ENCODE measurements around the gene TMEM128.

DNA sequence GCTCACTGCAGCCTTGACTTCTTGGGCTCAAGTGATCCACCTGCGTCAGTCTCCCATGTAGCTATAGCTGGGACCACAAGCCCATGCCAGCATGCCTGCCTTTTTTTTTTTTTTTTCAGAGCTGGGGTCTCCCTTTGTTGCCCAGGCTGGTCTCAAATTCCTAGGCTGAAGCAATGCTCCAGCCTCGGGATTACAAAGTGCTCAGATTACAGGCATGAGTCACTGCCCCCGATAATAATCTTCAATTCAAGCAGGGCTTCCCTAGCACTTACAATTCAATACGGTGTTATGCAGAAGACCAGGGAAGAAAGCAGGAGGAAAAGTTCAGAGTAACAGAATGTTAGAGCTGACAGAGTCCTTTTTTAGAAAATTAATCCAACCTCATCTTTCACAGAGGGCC lies 47.4 kb downstream of the TMEM128 start:
- TF ChIP-seq EZH2 (IDR thresholded peaks at IDR 0.05; ENCODE audit: borderline replicate concordance, low read depth, low read length, poor library complexity, severe bottlenecking) = no peak
- TF ChIP-seq, protein P1, sequence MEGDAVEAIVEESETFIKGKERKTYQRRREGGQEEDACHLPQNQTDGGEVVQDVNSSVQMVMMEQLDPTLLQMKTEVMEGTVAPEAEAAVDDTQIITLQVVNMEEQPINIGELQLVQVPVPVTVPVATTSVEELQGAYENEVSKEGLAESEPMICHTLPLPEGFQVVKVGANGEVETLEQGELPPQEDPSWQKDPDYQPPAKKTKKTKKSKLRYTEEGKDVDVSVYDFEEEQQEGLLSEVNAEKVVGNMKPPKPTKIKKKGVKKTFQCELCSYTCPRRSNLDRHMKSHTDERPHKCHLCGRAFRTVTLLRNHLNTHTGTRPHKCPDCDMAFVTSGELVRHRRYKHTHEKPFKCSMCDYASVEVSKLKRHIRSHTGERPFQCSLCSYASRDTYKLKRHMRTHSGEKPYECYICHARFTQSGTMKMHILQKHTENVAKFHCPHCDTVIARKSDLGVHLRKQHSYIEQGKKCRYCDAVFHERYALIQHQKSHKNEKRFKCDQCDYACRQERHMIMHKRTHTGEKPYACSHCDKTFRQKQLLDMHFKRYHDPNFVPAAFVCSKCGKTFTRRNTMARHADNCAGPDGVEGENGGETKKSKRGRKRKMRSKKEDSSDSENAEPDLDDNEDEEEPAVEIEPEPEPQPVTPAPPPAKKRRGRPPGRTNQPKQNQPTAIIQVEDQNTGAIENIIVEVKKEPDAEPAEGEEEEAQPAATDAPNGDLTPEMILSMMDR (conservative IDR thresholded peaks at IDR 0.05; ENCODE audit: low read depth, low read length) = no peak
